ENCODE measurements around the gene NOTUM.
A peak's percentile ranks its signal among the peaks of the same experiment; 100 is the strongest.
"Not testable (repeated sequence)": the region's sequence is repeated elsewhere in the genome, so short reads cannot be mapped to it uniquely, and the experiment has no call there.

The NOTUM gene

DNA sequence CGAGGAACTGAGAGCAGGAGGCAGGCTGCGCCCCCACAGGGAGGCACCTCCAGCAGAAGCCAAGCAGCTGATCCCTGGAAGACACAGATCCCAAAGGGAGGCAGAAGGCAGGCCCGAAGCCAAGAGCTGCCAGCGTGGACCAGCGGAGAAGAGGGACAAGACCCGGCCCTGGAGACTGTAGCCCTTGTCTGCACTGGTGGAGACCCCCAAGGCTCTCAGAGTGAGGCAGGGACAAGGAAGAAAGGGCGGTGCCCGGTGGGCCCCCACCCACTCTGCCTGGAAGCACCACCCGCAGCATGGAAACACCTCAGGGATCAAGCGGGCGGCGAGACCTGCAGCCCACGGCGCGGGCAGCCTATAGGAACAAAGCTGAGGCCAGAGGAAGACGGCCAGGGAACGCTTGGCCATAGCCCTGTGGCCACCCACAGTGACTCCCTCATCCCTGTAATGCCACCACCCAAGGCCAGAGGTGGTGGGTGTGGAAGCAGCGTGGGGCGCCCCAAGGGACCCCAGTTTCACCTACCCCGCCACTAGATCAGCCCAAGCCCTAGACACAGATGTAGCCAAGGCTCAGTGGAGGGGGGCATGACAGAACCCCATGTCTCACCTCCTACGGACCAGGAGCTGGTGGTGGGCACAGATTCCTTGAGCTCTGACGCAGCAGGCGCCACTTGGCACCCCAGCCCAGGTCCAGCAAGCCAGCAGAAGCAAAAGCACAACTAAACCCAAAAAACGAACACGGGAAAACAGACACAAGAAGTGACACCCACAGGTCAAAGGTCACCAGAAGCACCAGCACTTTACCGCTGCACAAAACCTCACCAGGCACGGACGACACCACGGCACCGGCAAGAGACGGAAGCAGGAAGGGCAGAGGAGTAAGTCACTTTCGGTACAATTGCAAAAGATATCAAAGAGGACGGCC lies 40.1 kb downstream of the NOTUM start:
- Histone ChIP-seq H3K4me1 (ENCODE audit: control insufficient read depth, insufficient read depth, low read length) (peaks cover 21% of the 10 kb centered on the region), H3K27ac (ENCODE audit: low read length) (no peak overlapping the region), H3K9me3 (ENCODE audit: control insufficient read depth, insufficient read depth, low read length) (no peaks in the 10 kb centered on the region), H3K36me3 (ENCODE audit: control insufficient read depth, insufficient read depth, low read length) (peaks cover 9% of the 10 kb centered on the region; the same call in 1 of the 2 replicates), H3K4me3 (ENCODE audit: low read length) (no peak overlapping the region), H3K27me3 (ENCODE audit: control insufficient read depth, insufficient read depth, low read length) (no peaks in the 10 kb centered on the region)
- DNase-seq (ENCODE audit: low read depth, low spot score): no peak
- WGBS (ENCODE audit: insufficient coverage, insufficient read length): no CpG with 5 or more reads among the region's 33 CpGs

GRCh38 chr17:81918832-81919545 lies 42.0 kb downstream of the NOTUM start:
- Histone ChIP-seq H3K4me3 (ENCODE audit: low read length) (no peak overlapping the region), H3K4me1 (ENCODE audit: control insufficient read depth, insufficient read depth, low read length) (peaks cover 10% of the 10 kb centered on the region), H3K27me3 (ENCODE audit: control insufficient read depth, insufficient read depth, low read length) (no peaks in the 10 kb centered on the region), H3K36me3 (ENCODE audit: control insufficient read depth, insufficient read depth, low read length) (peaks cover 24% of the 10 kb centered on the region), H3K27ac (ENCODE audit: low read length) (no peak overlapping the region), H3K9me3 (ENCODE audit: control insufficient read depth, insufficient read depth, low read length) (no peaks in the 10 kb centered on the region)
- DNase-seq (ENCODE audit: low read depth, low spot score): no peak
- no CpG with 5 or more reads among the region's 15 CpGs for WGBS (ENCODE audit: insufficient coverage, insufficient read length)

- H3K4me3 ChIP-seq (ENCODE audit: low read length); H3K4me1 ChIP-seq (ENCODE audit: control insufficient read depth, insufficient read depth, low read length); H3K27me3 ChIP-seq (ENCODE audit: control insufficient read depth, insufficient read depth, low read length); H3K27ac ChIP-seq (ENCODE audit: low read length); DNase-seq (ENCODE audit: low read depth, low spot score); H3K9me3 ChIP-seq (ENCODE audit: control insufficient read depth, insufficient read depth, low read length): not testable (repeated sequence)
- WGBS (ENCODE audit: insufficient coverage, insufficient read length): no CpG with 5 or more reads among the region's 9 CpGs
- peaks cover 31% of the 10 kb centered on the region for H3K36me3 ChIP-seq (ENCODE audit: control insufficient read depth, insufficient read depth, low read length)
Observed at GRCh38 chr17:81918333-81918669, 42.7 kb downstream of the NOTUM start.

DNA sequence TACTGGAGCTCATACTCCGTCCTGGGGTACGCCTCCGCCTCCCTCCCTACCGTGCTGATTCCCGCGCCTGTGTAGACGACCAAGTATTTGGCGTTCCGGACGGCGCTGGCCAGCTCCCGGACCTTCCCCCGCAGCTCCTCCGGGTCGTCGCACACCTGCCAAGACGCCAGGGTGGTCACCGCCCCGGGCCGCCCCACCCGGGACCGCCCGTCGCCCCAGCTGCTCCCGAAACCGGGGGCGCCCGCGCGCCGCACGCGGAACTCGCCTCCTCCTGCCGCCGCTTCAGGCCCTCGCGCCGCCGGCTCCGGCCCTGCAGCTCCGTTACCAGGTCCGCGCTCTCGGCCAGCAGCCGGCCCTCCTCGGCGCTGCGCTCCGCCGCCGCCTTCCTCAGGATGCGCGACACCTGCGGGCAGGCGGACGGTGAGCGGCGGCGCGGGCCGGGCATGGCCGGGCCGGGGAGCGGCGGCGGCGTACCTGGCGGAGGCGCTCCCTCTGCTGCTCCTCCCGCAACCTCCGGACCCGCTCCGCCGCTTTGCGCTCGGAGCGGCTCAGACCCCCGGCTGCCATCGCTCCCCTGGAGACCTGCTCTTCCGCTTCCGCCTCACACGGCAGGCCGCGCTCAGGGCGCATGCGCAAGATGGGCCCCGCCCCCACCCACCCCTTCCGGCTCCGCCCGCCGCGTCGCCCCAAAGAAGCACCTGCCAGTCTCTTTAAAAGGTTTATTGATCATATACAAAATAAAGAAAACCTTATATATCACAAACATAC lies 43.2 kb downstream of the NOTUM start, which contains the start of gene SIRT7:
TSS of gene SIRT7 (minus strand) at position 612 of the 768 bp plus-strand sequence. CDS start at position 567, 45 bp downstream.
- no CpG with 5 or more reads among the region's 94 CpGs for WGBS (ENCODE audit: insufficient coverage, insufficient read length)
- H3K27ac ChIP-seq (ENCODE audit: low read length): no peak within 1 kb of the TSS
- H3K27me3 ChIP-seq (ENCODE audit: control insufficient read depth, insufficient read depth, low read length): no peaks in the 10 kb centered on the region
- H3K4me1 ChIP-seq (ENCODE audit: control insufficient read depth, insufficient read depth, low read length): peaks cover 4% of the 10 kb centered on the region
- H3K4me3 ChIP-seq (ENCODE audit: low read length): peak within 1 kb of the TSS; percentile 59
- no peaks in the 10 kb centered on the region for H3K9me3 ChIP-seq (ENCODE audit: control insufficient read depth, insufficient read depth, low read length)
- no peak for DNase-seq (ENCODE audit: low read depth, low spot score)
- peaks cover 32% of the 10 kb centered on the region for H3K36me3 ChIP-seq (ENCODE audit: control insufficient read depth, insufficient read depth, low read length)

- Histone ChIP-seq H3K27ac (ENCODE audit: low read length) (no peak overlapping the region), H3K4me3 (ENCODE audit: low read length) (no peak overlapping the region), H3K4me1 (ENCODE audit: control insufficient read depth, insufficient read depth, low read length) (peaks cover 3% of the 10 kb centered on the region; the same call in 1 of the 2 replicates), H3K36me3 (ENCODE audit: control insufficient read depth, insufficient read depth, low read length) (peaks cover 34% of the 10 kb centered on the region), H3K27me3 (ENCODE audit: control insufficient read depth, insufficient read depth, low read length) (no peaks in the 10 kb centered on the region), H3K9me3 (ENCODE audit: control insufficient read depth, insufficient read depth, low read length) (no peaks in the 10 kb centered on the region)
- DNase-seq (ENCODE audit: low read depth, low spot score): no peak
- WGBS (ENCODE audit: insufficient coverage, insufficient read length): no CpG with 5 or more reads among the region's 21 CpGs
Observed at GRCh38 chr17:81916234-81917001, 44.6 kb downstream of the NOTUM start.

GRCh38 chr17:81915331-81915730 lies 45.7 kb downstream of the NOTUM start:
- no CpG with 5 or more reads among the region's 12 CpGs for WGBS (ENCODE audit: insufficient coverage, insufficient read length)
- Histone ChIP-seq H3K36me3 (ENCODE audit: control insufficient read depth, insufficient read depth, low read length) (peaks cover 29% of the 10 kb centered on the region), H3K4me3 (ENCODE audit: low read length) (no peak overlapping the region)

GRCh38 chr17:81914103-81914850 lies 46.7 kb downstream of the NOTUM start:
- peaks cover 30% of the 10 kb centered on the region for H3K36me3 ChIP-seq (ENCODE audit: control insufficient read depth, insufficient read depth, low read length)
- H3K4me3 ChIP-seq (ENCODE audit: low read length): no peak overlapping the region
- H3K27me3 ChIP-seq (ENCODE audit: control insufficient read depth, insufficient read depth, low read length): no peaks in the 10 kb centered on the region
- H3K9me3 ChIP-seq (ENCODE audit: control insufficient read depth, insufficient read depth, low read length): no peaks in the 10 kb centered on the region
- peaks cover 7% of the 10 kb centered on the region; the same call in 1 of the 2 replicates for H3K4me1 ChIP-seq (ENCODE audit: control insufficient read depth, insufficient read depth, low read length)
- no peak overlapping the region for H3K27ac ChIP-seq (ENCODE audit: low read length)
- WGBS (ENCODE audit: insufficient coverage, insufficient read length): no CpG with 5 or more reads among the region's 36 CpGs
- no peak for DNase-seq (ENCODE audit: low read depth, low spot score)

More at GRCh38 chr17:81915331-81915730, 45.7 kb downstream of the NOTUM start:
- no peaks in the 10 kb centered on the region for H3K9me3 ChIP-seq (ENCODE audit: control insufficient read depth, insufficient read depth, low read length)
- no peak overlapping the region for H3K27ac ChIP-seq (ENCODE audit: low read length)
- H3K27me3 ChIP-seq (ENCODE audit: control insufficient read depth, insufficient read depth, low read length): no peaks in the 10 kb centered on the region
- no peak for DNase-seq (ENCODE audit: low read depth, low spot score)
- peaks cover 4% of the 10 kb centered on the region; the same call in 1 of the 2 replicates for H3K4me1 ChIP-seq (ENCODE audit: control insufficient read depth, insufficient read depth, low read length)

GRCh38 chr17:81913394-81914102 lies 47.4 kb downstream of the NOTUM start:
- H3K27ac ChIP-seq (ENCODE audit: low read length): no peak overlapping the region

More at GRCh38 chr17:81913394-81914102, 47.4 kb downstream of the NOTUM start:
- no CpG with 5 or more reads among the region's 31 CpGs for WGBS (ENCODE audit: insufficient coverage, insufficient read length)
- Histone ChIP-seq H3K36me3 (ENCODE audit: control insufficient read depth, insufficient read depth, low read length) (peaks cover 33% of the 10 kb centered on the region), H3K9me3 (ENCODE audit: control insufficient read depth, insufficient read depth, low read length) (no peaks in the 10 kb centered on the region), H3K4me1 (ENCODE audit: control insufficient read depth, insufficient read depth, low read length) (peaks cover 7% of the 10 kb centered on the region), H3K27me3 (ENCODE audit: control insufficient read depth, insufficient read depth, low read length) (no peaks in the 10 kb centered on the region), H3K4me3 (ENCODE audit: low read length) (no peak overlapping the region)
- no peak for DNase-seq (ENCODE audit: low read depth, low spot score)
